ENCODE measurements around the gene DARS1. TPM values are rescaled to one million over a fixed set of nuclear protein-coding genes. Genes with fewer than 3 reads are reported as not detected.
A peak's percentile ranks its signal among the peaks of the same experiment; 100 is the strongest.

DARS1 gene
- total and polyA plus RNA-seq, 2 of the 13 experiments (the other 11 are each of a cell fraction or from before 2014, with no cell fraction given): 149 to 230 TPM

DNA sequence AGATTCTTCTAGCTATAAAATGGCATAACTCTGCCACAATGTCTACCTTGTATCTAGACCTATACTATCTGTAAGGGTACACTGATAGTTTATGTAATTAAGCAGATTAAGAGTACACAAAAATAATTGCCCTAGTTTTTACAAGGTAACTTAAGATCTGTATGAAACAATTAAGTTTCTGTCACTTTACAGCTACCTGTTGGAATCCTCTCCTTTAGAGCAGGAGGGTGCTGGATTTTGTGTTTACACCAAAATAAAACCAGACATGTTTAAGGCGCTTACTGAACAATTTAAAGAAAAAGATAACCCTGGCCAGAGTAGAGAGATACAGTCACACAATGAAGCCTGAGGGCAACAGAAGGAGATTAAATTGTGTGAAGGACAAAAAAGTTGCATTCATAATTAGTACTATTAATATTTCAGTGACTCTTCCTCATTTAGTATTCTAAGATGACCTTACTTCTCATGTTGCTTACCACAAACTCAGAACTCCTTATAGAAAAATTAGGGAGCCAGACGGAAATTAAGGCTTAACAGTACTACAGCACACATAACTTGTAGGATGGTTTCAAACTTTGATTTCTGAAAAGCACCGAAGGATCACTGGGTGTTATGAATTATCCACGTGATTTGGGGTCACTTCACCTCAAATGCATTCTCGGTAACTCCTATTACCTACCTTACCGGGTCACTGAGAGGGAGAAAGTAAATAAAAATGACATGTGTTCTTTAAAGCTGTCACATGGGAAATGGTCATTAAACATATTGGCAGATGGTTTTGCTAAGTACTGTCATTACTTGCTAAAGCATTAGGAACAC, 1.0 kb downstream of the DARS1 start (continued):
- TF ChIP-seq MBD4 (IDR thresholded peaks at IDR 0.05; ENCODE audit: borderline replicate concordance, low read length) (peak; percentile 86; the same call in 1 of the 2 replicates), ZNF34 (CRISPR knock-in tag; IDR thresholded peaks at IDR 0.05; ENCODE audit: borderline replicate concordance) (no peak), SMAD1 (CRISPR knock-in tag; IDR thresholded peaks at IDR 0.05; ENCODE audit: borderline replicate concordance, low read depth) (no peak), SSRP1 (CRISPR knock-in tag; IDR thresholded peaks at IDR 0.05) (peak; percentile 68; the same call in 1 of the 2 replicates), ZNF674 (CRISPR knock-in tag; IDR thresholded peaks at IDR 0.05; ENCODE audit: low read depth) (0 out of 2 replicates have a peak, but pooled peaks have one; percentile 56), ZNF17 (CRISPR knock-in tag; IDR thresholded peaks at IDR 0.05) (peak; percentile 17; the same call in 1 of the 2 replicates), HMG20A (CRISPR knock-in tag; IDR thresholded peaks at IDR 0.05; ENCODE audit: borderline replicate concordance) (peak; percentile 32; the same call in 1 of the 2 replicates), ZFP37 (CRISPR knock-in tag; IDR thresholded peaks at IDR 0.05; ENCODE audit: borderline replicate concordance) (peak; percentile 12; the same call in 1 of the 2 replicates), NR2F2 (IDR thresholded peaks at IDR 0.05; ENCODE audit: borderline replicate concordance, low read depth) (0 out of 2 replicates have a peak, but pooled peaks have one; percentile 57)
- TF ChIP-seq, protein P1, sequence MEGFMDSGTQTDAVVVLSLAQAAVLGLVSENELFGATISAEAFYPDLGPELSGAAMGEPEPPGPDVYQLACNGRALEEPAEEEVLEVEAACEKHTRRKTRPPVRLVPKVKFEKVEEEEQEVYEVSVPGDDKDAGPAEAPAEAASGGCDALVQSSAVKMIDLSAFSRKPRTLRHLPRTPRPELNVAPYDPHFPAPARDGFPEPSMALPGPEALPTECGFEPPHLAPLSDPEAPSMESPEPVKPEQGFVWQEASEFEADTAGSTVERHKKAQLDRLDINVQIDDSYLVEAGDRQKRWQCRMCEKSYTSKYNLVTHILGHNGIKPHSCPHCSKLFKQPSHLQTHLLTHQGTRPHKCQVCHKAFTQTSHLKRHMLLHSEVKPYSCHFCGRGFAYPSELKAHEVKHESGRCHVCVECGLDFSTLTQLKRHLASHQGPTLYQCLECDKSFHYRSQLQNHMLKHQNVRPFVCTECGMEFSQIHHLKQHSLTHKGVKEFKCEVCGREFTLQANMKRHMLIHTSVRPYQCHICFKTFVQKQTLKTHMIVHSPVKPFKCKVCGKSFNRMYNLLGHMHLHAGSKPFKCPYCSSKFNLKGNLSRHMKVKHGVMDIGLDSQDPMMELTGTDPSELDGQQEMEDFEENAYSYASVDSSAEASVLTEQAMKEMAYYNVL (CRISPR knock-in tag; IDR thresholded peaks at IDR 0.05; ENCODE audit: borderline replicate concordance): 0 out of 2 replicates have a peak, but pooled peaks have one; percentile 6
